NCI-H1417 treated with DMSO at 0.1 percent for 48 hours (cell line): ENCODE data around the gene KCNK18.

Experiments
- DNase-seq: peaks from one replicate; lab custom pipeline; 2025; lab: John Stamatoyannopoulos, UW

KCNK18 gene

GRCh38 chr10:117197189-117197588 lies at the start of gene KCNK18:
TSS of gene KCNK18 (plus strand) at chr10:117197489. CDS start at chr10:117197489, 0 bp downstream.
- DNase-seq = no peak

- no peak for DNase-seq
These were observed 49.0 kb upstream of the KCNK18 start for GRCh38 chr10:117148284-117148683.

GRCh38 chr10:117152668-117153067 lies 44.6 kb upstream of the KCNK18 start:
- DNase-seq = no peak

- DNase-seq = no peak
These were observed 39.0 kb upstream of the KCNK18 start for GRCh38 chr10:117158297-117158696.

GRCh38 chr10:117159390-117159789 lies 37.9 kb upstream of the KCNK18 start:
- no peak for DNase-seq

DNA sequence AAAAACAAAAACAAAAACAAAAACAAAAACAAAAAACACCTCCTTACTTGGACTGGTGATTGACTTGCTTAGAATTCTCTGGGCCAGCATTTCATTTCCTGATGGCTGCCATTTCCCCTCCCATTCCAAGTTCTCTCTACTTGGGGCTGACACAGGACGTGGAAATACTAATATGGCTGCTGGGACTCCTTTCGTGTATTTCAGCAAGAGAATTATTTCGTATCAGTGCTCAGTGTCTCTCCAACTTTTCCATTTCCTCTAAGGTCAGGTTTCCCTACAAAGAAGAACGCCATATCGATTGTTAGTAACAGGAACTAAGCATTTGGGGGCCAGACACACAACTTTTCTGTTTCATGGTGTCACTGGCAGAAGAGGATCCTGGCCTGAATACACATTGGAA lies 36.7 kb upstream of the KCNK18 start:
- DNase-seq = no peak

- DNase-seq = no peak
These were observed 35.8 kb upstream of the KCNK18 start for GRCh38 chr10:117161386-117162033.

- DNase-seq = no peak
These were observed 34.9 kb upstream of the KCNK18 start for GRCh38 chr10:117162093-117163060.

DNA sequence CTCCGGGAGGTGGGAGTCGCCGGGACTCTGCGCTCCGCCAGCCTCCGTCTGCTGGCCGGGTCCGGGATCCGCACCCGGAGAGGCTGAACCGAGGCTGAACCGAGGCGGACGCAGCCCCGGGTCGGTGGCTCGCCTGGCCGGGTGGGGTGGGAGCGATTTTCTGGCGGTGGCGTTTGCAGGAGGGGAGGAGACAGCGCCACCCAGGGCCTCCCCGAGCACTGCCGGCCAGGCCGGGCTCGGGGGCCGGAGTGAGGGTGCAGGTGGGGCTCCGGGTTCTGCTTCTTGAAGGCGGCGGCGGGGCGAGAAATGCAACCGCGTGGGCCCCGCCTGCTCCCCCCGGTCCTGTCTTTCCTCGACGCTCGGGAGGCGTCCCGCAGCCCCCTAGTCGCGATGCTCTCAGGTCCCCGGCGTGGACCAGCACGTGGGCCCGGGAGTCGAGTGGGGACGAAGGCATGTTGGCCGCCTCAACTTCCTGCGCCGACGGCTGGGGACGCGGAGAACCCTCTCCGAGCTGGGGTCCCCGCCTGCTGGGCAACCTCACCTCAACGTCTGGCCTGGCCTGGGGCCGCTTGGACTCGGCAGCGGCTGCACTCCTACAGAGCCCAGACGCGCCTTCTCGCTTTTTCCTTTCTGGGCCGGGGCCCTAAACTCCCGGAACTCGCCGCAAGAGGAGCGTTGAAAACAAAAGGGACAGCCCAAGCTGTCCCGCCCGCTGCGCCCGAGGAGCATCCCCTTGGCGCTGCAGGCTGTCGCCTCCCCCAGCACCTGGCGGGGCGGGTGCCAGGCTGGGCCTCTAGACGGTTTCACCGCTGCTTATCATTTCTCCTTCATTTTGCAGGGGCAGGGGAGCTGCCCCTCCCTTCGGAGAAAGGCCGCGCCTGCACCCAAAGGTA lies 34.0 kb upstream of the KCNK18 start:
- no peak for DNase-seq

- DNase-seq = no peak
These were observed 33.2 kb upstream of the KCNK18 start for GRCh38 chr10:117163954-117164548.

GRCh38 chr10:117164592-117165537 lies 32.4 kb upstream of the KCNK18 start:
- no peak for DNase-seq

GRCh38 chr10:117165538-117166417 lies 31.5 kb upstream of the KCNK18 start:
- no peak for DNase-seq

DNA sequence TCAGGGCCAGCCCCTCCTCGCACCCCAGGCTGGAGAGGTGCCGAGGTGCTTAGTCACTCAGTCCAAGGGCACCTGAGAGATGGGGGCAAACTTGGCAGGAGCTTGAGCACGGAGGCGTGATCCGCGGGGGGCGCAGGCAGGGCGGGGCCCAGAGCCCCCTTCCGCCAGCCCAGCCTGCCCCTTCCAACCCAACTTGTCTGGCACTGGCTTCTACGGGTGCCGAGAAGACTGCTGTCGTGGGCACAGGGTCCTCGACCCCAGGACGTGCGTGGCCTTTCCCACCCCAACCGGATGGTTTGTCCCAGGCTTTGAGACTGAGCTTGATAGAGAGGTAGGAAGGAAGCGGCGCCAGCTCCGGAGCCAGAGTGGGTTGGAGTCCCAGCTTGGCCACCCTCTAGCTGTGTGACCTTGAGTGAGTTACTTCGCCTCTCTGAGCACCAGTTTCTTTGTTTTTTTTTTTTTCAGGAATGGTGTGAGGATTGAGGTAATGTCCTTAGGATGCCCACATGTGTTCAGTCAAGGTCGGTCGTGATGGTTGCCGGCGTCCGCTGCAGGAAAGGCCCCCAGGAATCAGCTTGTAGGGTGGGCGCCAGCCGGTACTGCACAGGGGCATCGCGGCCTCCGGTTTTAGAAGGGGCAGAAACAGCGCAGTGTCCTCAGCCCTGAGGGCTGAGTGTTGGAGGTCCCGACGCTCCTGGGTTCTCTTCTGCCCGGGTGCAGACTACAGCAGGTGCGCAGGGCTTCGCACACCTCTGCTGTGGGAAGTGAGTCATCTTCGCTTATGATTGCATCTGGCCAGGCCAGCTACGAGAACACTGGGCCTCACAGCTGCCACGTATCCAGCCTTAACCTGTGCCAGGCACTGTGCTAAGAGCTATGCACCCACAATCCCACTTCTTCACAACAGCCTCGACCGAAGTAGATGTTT lies 30.6 kb upstream of the KCNK18 start:
- no peak for DNase-seq

DNA sequence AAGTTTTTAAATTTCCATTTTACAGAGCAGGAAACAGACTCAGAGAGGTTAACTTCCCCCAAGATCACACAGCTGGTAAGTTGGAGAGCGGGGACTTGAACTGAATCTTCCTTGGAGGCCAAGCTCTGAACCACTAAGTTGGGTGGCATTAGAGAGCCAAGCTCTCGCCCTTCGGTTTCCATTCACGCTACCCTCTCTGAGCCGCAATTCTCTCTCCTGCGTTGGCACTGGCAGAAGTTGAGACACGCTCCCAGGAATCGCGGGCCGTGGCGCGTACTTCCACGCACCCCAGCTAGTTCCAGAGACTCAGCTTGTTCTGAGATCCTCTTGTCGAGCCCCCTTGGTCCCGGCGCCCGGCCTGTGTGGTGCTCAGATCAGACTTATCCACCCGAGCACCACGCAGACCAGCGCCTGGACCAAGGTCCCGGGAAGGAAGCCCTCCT lies 29.9 kb upstream of the KCNK18 start:
- DNase-seq = no peak

GRCh38 chr10:117167789-117168674 lies 29.3 kb upstream of the KCNK18 start:
- DNase-seq = no peak

GRCh38 chr10:117168729-117169128 lies 28.6 kb upstream of the KCNK18 start:
- DNase-seq = no peak

- no peak for DNase-seq
These were observed 27.8 kb upstream of the KCNK18 start for GRCh38 chr10:117169480-117169879.
